ENCODE measurements around the gene PLA2G4B.

Gene PLA2G4B

GRCh38 chr15:41866263-41866703 is 27.6 kb downstream of the PLA2G4B start:
- no peak overlapping the region for H3K4me3 ChIP-seq (ENCODE audit: low read depth, low read length)
- TF ChIP-seq CTCF (IDR thresholded peaks at IDR 0.05; ENCODE audit: low read depth, low read length), result no peak

GRCh38 chr15:41866872-41867579 is 28.4 kb downstream of the PLA2G4B start:
- no peak for TF ChIP-seq CTCF (IDR thresholded peaks at IDR 0.05; ENCODE audit: low read depth, low read length)
- H3K4me3 ChIP-seq (ENCODE audit: low read depth, low read length), result no peak overlapping the region

GRCh38 chr15:41868321-41868720 is 29.7 kb downstream of the PLA2G4B start:
- no peak overlapping the region for H3K4me3 ChIP-seq (ENCODE audit: low read depth, low read length)
- no peak for TF ChIP-seq CTCF (IDR thresholded peaks at IDR 0.05; ENCODE audit: low read depth, low read length)

GRCh38 chr15:41869770-41870688 is 31.4 kb downstream of the PLA2G4B start:
- TF ChIP-seq CTCF (IDR thresholded peaks at IDR 0.05; ENCODE audit: low read depth, low read length), result no peak
- no peak overlapping the region for H3K4me3 ChIP-seq (ENCODE audit: low read depth, low read length)

- no peak overlapping the region for H3K4me3 ChIP-seq (ENCODE audit: low read depth, low read length)
- TF ChIP-seq CTCF (IDR thresholded peaks at IDR 0.05; ENCODE audit: low read depth, low read length), result no peak
Measured at GRCh38 chr15:41870689-41871081, 32.0 kb downstream of the PLA2G4B start.

- TF ChIP-seq CTCF (IDR thresholded peaks at IDR 0.05; ENCODE audit: low read depth, low read length), result no peak
- H3K4me3 ChIP-seq (ENCODE audit: low read depth, low read length), result no peak overlapping the region
Measured at GRCh38 chr15:41871175-41871905, 32.7 kb downstream of the PLA2G4B start.
